ENCODE results near the gene EXOC6B.

The EXOC6B gene

DNA sequence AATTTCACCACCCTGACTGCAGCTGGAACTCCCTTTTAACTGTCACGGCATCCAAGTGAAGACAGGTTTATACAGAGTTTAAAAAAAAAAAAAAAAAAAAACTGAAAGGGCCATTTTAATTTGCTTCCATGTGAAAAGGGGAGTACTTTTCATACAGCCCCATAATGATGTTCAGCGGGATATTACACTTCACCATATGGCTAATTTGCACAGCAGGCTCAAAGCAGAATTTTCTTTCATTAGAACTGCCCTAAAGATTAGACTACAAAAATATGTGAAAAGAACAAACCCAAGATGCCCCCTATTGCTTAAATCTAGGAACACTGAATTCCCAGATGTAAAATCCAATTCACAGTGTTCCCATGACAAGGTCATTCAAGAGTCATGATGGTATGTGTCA lies 301.8 kb downstream of the EXOC6B start:
- Histone ChIP-seq H3K27ac (ENCODE audit: low read length) (no peak overlapping the region), H3K9ac (ENCODE audit: low read length) (no peak overlapping the region)

DNA sequence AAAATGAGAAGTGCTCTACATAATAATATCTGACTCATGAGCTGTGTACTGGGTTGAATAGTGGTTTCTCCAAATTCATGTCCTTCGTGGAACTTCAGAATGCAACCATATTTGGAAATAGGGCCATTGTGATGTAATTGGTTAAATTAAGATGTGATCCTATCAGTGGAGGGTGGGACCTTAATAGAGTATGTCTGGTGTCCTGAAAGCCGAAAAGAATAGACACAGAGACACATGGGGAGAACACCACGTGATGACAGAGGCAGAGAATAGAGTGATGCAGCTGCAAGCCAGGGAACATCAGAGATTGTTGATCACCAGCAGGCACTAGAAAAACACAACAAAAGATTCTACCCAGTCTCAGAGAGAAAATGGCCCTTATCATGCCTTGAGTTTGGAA lies 310.1 kb downstream of the EXOC6B start:
- Histone ChIP-seq H2AFZ (ENCODE audit: low read length) (no peak overlapping the region), H3K9me3 (replicated peaks; ENCODE audit: insufficient read depth, low read length) (no peaks in the 10 kb centered on the region), H3K4me3 (ENCODE audit: low read length) (no peak overlapping the region), H4K20me1 (ENCODE audit: insufficient read depth, low read length) (no peaks in the 10 kb centered on the region), H3F3A (ENCODE audit: insufficient read depth, low read length) (no peaks in the 10 kb centered on the region), H3K9me2 (replicated peaks; ENCODE audit: insufficient read depth, low read length) (no peaks in the 10 kb centered on the region), H3K27ac (ENCODE audit: low read length) (no peak overlapping the region), H3K27me3 (replicated peaks; ENCODE audit: insufficient read depth, low read length) (no peaks in the 10 kb centered on the region), H3K79me2 (ENCODE audit: low read length) (no peaks in the 10 kb centered on the region), H3K9ac (ENCODE audit: low read length) (no peak overlapping the region), H3K4me2 (ENCODE audit: low read depth, low read length) (no peak overlapping the region), H3K4me1 (ENCODE audit: low read length) (no peaks in the 10 kb centered on the region), H3K36me3 (replicated peaks; ENCODE audit: insufficient read depth, low read length) (no peaks in the 10 kb centered on the region)
- TF ChIP-seq EZH2 (optimal IDR thresholded peaks at IDR 0.05; ENCODE audit: low read depth, low read length) (no peak), EZH2phosphoT487 (IDR thresholded peaks at IDR 0.05; ENCODE audit: low read length) (no peak)
- TF ChIP-seq, protein P1, sequence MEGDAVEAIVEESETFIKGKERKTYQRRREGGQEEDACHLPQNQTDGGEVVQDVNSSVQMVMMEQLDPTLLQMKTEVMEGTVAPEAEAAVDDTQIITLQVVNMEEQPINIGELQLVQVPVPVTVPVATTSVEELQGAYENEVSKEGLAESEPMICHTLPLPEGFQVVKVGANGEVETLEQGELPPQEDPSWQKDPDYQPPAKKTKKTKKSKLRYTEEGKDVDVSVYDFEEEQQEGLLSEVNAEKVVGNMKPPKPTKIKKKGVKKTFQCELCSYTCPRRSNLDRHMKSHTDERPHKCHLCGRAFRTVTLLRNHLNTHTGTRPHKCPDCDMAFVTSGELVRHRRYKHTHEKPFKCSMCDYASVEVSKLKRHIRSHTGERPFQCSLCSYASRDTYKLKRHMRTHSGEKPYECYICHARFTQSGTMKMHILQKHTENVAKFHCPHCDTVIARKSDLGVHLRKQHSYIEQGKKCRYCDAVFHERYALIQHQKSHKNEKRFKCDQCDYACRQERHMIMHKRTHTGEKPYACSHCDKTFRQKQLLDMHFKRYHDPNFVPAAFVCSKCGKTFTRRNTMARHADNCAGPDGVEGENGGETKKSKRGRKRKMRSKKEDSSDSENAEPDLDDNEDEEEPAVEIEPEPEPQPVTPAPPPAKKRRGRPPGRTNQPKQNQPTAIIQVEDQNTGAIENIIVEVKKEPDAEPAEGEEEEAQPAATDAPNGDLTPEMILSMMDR (IDR thresholded peaks at IDR 0.05; ENCODE audit: low read length): no peak
- no peak for DNase-seq

More for the DNA sequence above, 301.8 kb downstream of the EXOC6B start:
- Histone ChIP-seq H3F3A (ENCODE audit: insufficient read depth, low read length) (no peaks in the 10 kb centered on the region), H2AFZ (ENCODE audit: low read length) (no peak overlapping the region), H3K4me1 (ENCODE audit: low read length) (no peaks in the 10 kb centered on the region), H3K9me3 (replicated peaks; ENCODE audit: insufficient read depth, low read length) (no peaks in the 10 kb centered on the region), H3K4me3 (ENCODE audit: low read length) (no peak overlapping the region), H3K9me2 (replicated peaks; ENCODE audit: insufficient read depth, low read length) (no peaks in the 10 kb centered on the region), H3K4me2 (ENCODE audit: low read depth, low read length) (no peak overlapping the region), H3K27me3 (replicated peaks; ENCODE audit: insufficient read depth, low read length) (no peaks in the 10 kb centered on the region), H4K20me1 (ENCODE audit: insufficient read depth, low read length) (no peaks in the 10 kb centered on the region), H3K36me3 (replicated peaks; ENCODE audit: insufficient read depth, low read length) (no peaks in the 10 kb centered on the region), H3K79me2 (ENCODE audit: low read length) (no peaks in the 10 kb centered on the region)
- TF ChIP-seq EZH2phosphoT487 (IDR thresholded peaks at IDR 0.05; ENCODE audit: low read length) (no peak), EZH2 (optimal IDR thresholded peaks at IDR 0.05; ENCODE audit: low read depth, low read length) (no peak)
- TF ChIP-seq, protein P1 (IDR thresholded peaks at IDR 0.05; ENCODE audit: low read length): no peak
- DNase-seq: no peak

DNA sequence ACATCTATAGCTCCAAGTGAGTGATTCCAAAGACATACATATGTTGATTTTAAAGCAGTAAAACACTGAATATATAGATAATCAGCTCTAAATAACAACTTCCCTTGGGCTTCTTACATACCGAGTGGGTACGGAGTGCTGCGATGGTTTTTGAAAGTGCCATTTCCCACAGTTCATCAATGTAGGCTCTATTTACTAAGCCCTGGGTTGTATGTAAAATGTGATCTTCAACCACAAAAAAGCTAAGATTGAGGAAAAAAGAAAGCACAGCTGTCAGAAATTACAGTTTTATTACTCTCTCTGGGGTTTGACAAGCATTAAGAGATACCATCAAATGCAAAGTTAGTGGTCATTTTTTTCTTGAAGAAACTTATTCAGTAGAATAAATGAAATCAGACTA lies 312.8 kb downstream of the EXOC6B start:
- Histone ChIP-seq H3K27ac (ENCODE audit: low read length) (no peak overlapping the region), H2AFZ (ENCODE audit: low read length) (no peak overlapping the region), H3K79me2 (ENCODE audit: low read length) (no peaks in the 10 kb centered on the region), H3K9ac (ENCODE audit: low read length) (no peak overlapping the region), H3K27me3 (replicated peaks; ENCODE audit: insufficient read depth, low read length) (no peaks in the 10 kb centered on the region), H3F3A (ENCODE audit: insufficient read depth, low read length) (no peaks in the 10 kb centered on the region), H4K20me1 (ENCODE audit: insufficient read depth, low read length) (no peaks in the 10 kb centered on the region), H3K4me2 (ENCODE audit: low read depth, low read length) (no peak overlapping the region), H3K4me1 (ENCODE audit: low read length) (no peaks in the 10 kb centered on the region), H3K9me3 (replicated peaks; ENCODE audit: insufficient read depth, low read length) (no peaks in the 10 kb centered on the region), H3K36me3 (replicated peaks; ENCODE audit: insufficient read depth, low read length) (no peaks in the 10 kb centered on the region), H3K4me3 (ENCODE audit: low read length) (no peak overlapping the region), H3K9me2 (replicated peaks; ENCODE audit: insufficient read depth, low read length) (no peaks in the 10 kb centered on the region)
- no peak for DNase-seq
- TF ChIP-seq EZH2 (optimal IDR thresholded peaks at IDR 0.05; ENCODE audit: low read depth, low read length) (no peak), EZH2phosphoT487 (IDR thresholded peaks at IDR 0.05; ENCODE audit: low read length) (no peak)
- TF ChIP-seq, protein P1 (IDR thresholded peaks at IDR 0.05; ENCODE audit: low read length): no peak

Data from MM.1S (cell line).